ENCODE data around the gene CDK11A. TPM values are rescaled to one million over a fixed set of nuclear protein-coding genes. Genes with fewer than 3 reads are reported as not detected.
A peak's percentile ranks its signal among the peaks of the same experiment; 100 is the strongest.

The CDK11A gene
- total and polyA plus RNA-seq, 4 donors: 16.5 to 45.1 (median 27.3) TPM

DNA sequence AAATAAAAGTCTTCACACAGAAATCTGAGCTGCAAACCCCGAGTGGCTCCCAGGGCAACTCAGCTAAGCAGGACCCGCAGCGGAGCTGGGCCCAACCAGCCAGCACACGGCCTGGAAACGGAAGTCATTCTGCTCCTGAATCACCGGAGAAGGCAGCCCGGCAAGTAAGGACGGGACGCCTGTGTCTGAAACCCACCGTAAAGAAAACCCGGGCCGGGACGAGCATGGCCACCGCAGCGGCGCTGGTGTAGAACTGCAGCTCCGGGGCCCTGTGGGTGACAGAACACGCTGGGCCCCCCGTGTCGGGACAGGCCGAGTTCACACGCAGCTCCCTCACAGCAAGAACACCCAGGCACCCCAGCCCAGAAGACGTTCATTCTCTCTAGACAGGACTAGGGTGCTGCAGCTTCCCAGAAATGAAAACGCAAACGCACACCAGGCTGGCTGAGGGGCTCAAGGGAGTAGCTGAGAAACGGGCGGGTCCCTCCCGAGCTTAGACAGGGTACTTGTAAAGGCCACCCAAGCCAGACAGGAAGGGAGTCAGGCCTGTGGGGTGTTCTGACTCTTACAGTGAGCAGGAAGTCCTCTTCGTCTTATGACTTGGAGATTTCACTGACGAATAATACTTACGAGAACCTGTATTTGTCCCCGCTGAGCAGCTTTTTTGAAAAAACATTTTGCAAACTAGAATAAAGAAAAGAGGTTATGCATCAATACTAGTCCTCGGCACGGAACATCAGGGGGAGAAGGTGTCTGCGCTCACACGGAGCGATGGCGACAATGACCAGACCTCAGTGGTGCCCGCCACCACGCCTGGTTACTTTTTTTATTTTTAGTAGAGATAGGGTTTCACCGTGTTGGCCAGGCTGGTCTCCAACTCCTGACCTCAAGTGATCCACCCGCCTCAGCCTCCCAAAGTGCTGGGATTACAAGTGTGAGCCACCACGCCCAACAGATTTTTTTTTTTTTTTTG lies 54.4 kb downstream of the CDK11A start:
- Histone ChIP-seq H3K36me3 (ENCODE audit: control insufficient read depth in 4 of 4, insufficient read depth in 4 of 4, low read length in 4 of 4) (peaks cover 3 to 42% (median 19%) of the 10 kb centered on the region in 4 donors), H3K9me3 (ENCODE audit: control insufficient read depth in 4 of 4, insufficient read depth in 3 of 4, low read length in 3 of 4) (no peaks in the 10 kb centered on the region), H3K4me1 (ENCODE audit: control insufficient read depth in 5 of 5, insufficient read depth in 5 of 5, low read length in 5 of 5) (no peaks in the 10 kb centered on the region), H3K9ac (ENCODE audit: insufficient read depth in 1 of 2, low read length in 2 of 2) (no peak overlapping the region), H3K4me3 (no peak overlapping the region), H3K27ac (ENCODE audit: low read depth in 1 of 2, low read length in 1 of 2) (peak overlapping the region in 1 of 2 donors; percentile 66), H3K27me3 (ENCODE audit: control insufficient read depth in 3 of 3, insufficient read depth in 3 of 3, low read length in 2 of 3) (no peaks in the 10 kb centered on the region)
- no peak for TF ChIP-seq CTCF (IDR thresholded peaks at IDR 0.05; ENCODE audit: control extremely low read depth, extremely low read depth)
- no peak for DNase-seq
- 94 to 95% methylated on average over 43 of the region's 43 CpGs for WGBS, 2 donors
- no peak for ATAC-seq (ENCODE audit: insufficient read depth, low FRiP score)

- no peak overlapping the region for H3K9ac ChIP-seq (ENCODE audit: insufficient read depth in 1 of 2, low read length in 2 of 2)
- H3K36me3 ChIP-seq (ENCODE audit: control insufficient read depth in 4 of 4, insufficient read depth in 4 of 4, low read length in 4 of 4): peaks cover 3 to 33% (median 17%) of the 10 kb centered on the region in 4 donors
- no peak overlapping the region for H3K27ac ChIP-seq (ENCODE audit: low read depth in 1 of 2, low read length in 1 of 2)
- ATAC-seq (ENCODE audit: insufficient read depth, low FRiP score) (no peak), DNase-seq (no peak)
- no peaks in the 10 kb centered on the region for H3K9me3 ChIP-seq (ENCODE audit: control insufficient read depth in 4 of 4, insufficient read depth in 3 of 4, low read length in 3 of 4)
- H3K27me3 ChIP-seq (ENCODE audit: control insufficient read depth in 3 of 3, insufficient read depth in 3 of 3, low read length in 2 of 3): no peaks in the 10 kb centered on the region
- no peak for TF ChIP-seq CTCF (IDR thresholded peaks at IDR 0.05; ENCODE audit: control extremely low read depth, extremely low read depth)
- H3K4me1 ChIP-seq (ENCODE audit: control insufficient read depth in 5 of 5, insufficient read depth in 5 of 5, low read length in 5 of 5): no peaks in the 10 kb centered on the region
- WGBS, 2 donors: 97% methylated on average over 15 of the region's 15 CpGs
- H3K4me3 ChIP-seq: no peak overlapping the region
Measured at GRCh38 chr1:1666526-1666925, 57.6 kb downstream of the CDK11A start.

DNA sequence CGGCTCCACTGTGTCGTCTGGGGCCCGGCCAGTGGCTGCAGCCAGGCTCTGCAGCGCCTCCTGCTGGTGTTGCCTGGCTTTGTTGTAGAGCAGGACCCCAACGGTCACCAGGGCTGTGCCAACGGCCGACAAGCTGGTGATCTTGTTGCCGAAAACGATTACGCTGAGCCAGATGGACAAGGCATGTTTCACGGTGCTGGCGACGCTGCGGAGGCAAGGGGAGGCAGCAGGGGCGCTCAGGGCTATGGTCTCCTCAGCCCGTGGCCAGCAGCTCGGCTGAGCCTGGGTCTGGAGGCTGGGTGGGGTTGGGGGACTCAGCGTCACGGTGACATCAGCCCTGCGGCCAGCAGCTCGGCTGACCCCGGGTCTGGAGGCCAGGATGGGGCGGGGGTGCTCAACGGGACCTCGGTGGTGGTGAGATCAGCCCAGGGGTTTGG lies 58.3 kb downstream of the CDK11A start:
- TF ChIP-seq CTCF (IDR thresholded peaks at IDR 0.05; ENCODE audit: control extremely low read depth, extremely low read depth): no peak
- peaks cover 3 to 27% (median 11%) of the 10 kb centered on the region in 4 donors for H3K36me3 ChIP-seq (ENCODE audit: control insufficient read depth in 4 of 4, insufficient read depth in 4 of 4, low read length in 4 of 4)
- ATAC-seq (ENCODE audit: insufficient read depth, low FRiP score) (peak; percentile 37), DNase-seq (peak in 1 of 3 donors; percentile 29)
- H3K27me3 ChIP-seq (ENCODE audit: control insufficient read depth in 3 of 3, insufficient read depth in 3 of 3, low read length in 2 of 3): no peaks in the 10 kb centered on the region
- no peak overlapping the region for H3K4me3 ChIP-seq
- H3K27ac ChIP-seq (ENCODE audit: low read depth in 1 of 2, low read length in 1 of 2): no peak overlapping the region
- whole genome bisulfite sequencing, 2 donors: 84 to 90% methylated on average over 25 of the region's 25 CpGs
- H3K9me3 ChIP-seq (ENCODE audit: control insufficient read depth in 4 of 4, insufficient read depth in 3 of 4, low read length in 3 of 4): no peaks in the 10 kb centered on the region
- H3K4me1 ChIP-seq (ENCODE audit: control insufficient read depth in 5 of 5, insufficient read depth in 5 of 5, low read length in 5 of 5): no peaks in the 10 kb centered on the region
- no peak overlapping the region for H3K9ac ChIP-seq (ENCODE audit: insufficient read depth in 1 of 2, low read length in 2 of 2)

Measured in lung (tissue), 12 donors.